ENCODE data around the gene BANP. TPM values are rescaled to one million over a fixed set of nuclear protein-coding genes. Genes with fewer than 3 reads are reported as not detected.

Gene BANP
- total RNA-seq, 3 donors from 2014 or later (not counting 1 experiment from before 2014, with no cell fraction given) = 88.8 to 117 (median 117) TPM

DNA sequence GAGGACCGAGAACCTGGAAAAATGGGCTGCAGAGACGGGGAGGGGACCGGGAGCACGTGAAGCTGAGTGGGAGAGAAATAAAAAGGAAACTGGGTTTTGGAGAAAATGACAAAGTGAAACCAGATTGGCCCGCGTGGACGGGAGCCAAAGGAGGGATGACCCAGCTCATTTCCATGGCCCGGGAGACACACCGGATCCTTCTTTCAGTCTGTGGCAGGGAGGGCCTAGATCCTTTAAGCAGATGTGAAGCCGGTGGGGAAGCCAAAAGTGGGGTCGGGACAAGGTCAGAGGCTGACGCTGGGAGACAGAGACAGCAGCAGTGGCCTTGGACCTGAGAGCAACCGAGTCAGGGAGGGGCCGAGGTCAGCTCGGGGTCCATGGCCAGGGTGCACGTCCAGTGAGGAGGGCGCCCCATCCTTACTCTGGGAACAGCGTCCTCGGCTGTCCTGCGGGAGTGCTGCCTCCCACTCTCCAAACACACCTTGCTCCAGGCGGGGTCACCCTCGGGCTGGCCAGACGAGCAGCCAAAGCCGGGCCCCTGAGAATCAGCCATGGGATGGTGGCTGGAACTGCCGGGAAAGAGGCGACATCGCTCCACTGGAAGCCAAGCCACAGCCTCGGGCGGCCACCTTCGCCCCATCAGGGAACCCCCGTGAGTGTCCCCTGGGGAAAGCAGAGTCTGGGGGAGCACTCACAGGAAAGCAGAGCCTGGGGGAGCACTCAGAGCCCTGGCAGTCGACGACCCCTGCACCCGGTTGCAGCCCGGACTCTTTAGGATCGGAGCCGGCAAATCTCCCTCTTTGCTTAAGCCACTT, 32.2 kb upstream of the BANP start:
- peaks cover 6 to 8% of the 10 kb centered on the region in 2 donors for H3K27me3 Mint-ChIP-seq (ENCODE audit: low read depth in 2 of 2)
- Histone ChIP-seq H3K27ac (ENCODE audit: low read length) (no peak overlapping the region), H3K4me1 (ENCODE audit: control insufficient read depth, insufficient read depth, low read length) (peaks cover 2% of the 10 kb centered on the region), H3K27me3 (ENCODE audit: control insufficient read depth, insufficient read depth, low read length) (no peaks in the 10 kb centered on the region), H3K36me3 (ENCODE audit: control insufficient read depth, insufficient read depth, low read length) (no peaks in the 10 kb centered on the region), H3K4me3 (ENCODE audit: low read length) (no peak overlapping the region), H3K9me3 (ENCODE audit: control insufficient read depth, insufficient read depth, low read length) (no peaks in the 10 kb centered on the region)
- peaks cover 0 to 5% of the 10 kb centered on the region in 2 donors for H3K4me1 Mint-ChIP-seq
- WGBS (ENCODE audit: insufficient coverage) = 76% methylated on average over 37 of the region's 37 CpGs
- DNase-seq (no peak), ATAC-seq (no peak)
- intact Hi-C loops (cut with micrococcal nuclease) = no loop called here
- H3K36me3 Mint-ChIP-seq = no peaks in the 10 kb centered on the region
- H3K9me3 Mint-ChIP-seq = no peaks in the 10 kb centered on the region
- TF ChIP-seq, protein P1, sequence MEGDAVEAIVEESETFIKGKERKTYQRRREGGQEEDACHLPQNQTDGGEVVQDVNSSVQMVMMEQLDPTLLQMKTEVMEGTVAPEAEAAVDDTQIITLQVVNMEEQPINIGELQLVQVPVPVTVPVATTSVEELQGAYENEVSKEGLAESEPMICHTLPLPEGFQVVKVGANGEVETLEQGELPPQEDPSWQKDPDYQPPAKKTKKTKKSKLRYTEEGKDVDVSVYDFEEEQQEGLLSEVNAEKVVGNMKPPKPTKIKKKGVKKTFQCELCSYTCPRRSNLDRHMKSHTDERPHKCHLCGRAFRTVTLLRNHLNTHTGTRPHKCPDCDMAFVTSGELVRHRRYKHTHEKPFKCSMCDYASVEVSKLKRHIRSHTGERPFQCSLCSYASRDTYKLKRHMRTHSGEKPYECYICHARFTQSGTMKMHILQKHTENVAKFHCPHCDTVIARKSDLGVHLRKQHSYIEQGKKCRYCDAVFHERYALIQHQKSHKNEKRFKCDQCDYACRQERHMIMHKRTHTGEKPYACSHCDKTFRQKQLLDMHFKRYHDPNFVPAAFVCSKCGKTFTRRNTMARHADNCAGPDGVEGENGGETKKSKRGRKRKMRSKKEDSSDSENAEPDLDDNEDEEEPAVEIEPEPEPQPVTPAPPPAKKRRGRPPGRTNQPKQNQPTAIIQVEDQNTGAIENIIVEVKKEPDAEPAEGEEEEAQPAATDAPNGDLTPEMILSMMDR (IDR thresholded peaks at IDR 0.05) = no peak
- H3K4me3 Mint-ChIP-seq = no peak overlapping the region
- H3K27ac Mint-ChIP-seq = no peak overlapping the region

DNA sequence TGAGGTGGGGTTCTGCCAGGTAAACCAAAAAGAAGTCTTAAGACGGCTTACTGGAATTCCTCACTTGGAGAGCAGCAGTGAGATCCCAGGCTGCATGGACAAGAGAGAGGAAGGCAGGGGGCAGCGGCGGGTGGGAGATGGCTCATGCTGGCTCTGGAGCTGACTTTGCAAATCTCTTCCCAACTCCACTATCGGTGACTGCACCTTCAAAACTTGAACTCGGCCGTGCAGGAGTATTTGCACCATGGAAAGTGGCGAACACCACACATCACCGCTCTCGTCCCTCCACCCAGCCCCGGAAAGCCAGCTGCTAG, 31.6 kb upstream of the BANP start:
- no peaks in the 10 kb centered on the region for H3K27me3 ChIP-seq (ENCODE audit: control insufficient read depth, insufficient read depth, low read length)
- Mint-ChIP-seq H3K36me3 (no peaks in the 10 kb centered on the region), H3K4me1 (peaks cover 0 to 5% of the 10 kb centered on the region in 2 donors), H3K27me3 (ENCODE audit: low read depth in 2 of 2) (peaks cover 6 to 8% of the 10 kb centered on the region in 2 donors), H3K9me3 (no peaks in the 10 kb centered on the region), H3K27ac (no peak overlapping the region), H3K4me3 (no peak overlapping the region)
- DNase-seq (no peak), ATAC-seq (no peak)
- no peak overlapping the region for H3K27ac ChIP-seq (ENCODE audit: low read length)
- intact Hi-C loops (cut with micrococcal nuclease) = no loop called here
- H3K9me3 ChIP-seq (ENCODE audit: control insufficient read depth, insufficient read depth, low read length) = no peaks in the 10 kb centered on the region
- 88% methylated on average over 10 of the region's 10 CpGs for WGBS (ENCODE audit: insufficient coverage)
- H3K4me3 ChIP-seq (ENCODE audit: low read length) = no peak overlapping the region
- no peaks in the 10 kb centered on the region for H3K36me3 ChIP-seq (ENCODE audit: control insufficient read depth, insufficient read depth, low read length)
- H3K4me1 ChIP-seq (ENCODE audit: control insufficient read depth, insufficient read depth, low read length) = peaks cover 2% of the 10 kb centered on the region
- TF ChIP-seq, protein P1 (IDR thresholded peaks at IDR 0.05) = no peak

DNA sequence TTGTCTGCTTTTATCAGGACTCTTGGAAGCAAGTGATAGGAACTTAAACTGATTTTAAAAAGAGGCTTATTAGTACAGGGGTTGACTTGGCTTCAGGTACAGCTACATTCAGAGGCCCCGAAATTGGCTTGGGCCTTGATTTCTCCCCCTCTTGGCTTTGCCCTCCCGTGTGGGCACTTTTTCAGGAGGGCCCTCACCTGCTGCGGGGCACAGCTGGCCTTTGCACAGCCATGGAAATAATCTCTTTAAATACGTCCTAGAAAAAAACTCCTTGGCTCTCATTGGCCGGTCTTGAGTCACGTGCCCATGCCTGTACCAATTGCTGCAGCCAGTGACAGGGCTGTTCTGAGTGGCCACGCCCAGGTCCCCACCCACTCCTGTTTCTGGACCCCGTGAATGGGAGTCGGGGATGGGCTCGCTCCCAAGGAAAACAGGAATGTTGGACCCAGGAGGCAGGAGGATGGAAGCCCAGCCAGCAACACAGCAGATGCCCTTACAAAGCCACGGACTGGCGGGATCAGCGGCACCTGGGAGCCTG, 29.9 kb upstream of the BANP start:
- intact Hi-C loops (cut with micrococcal nuclease) = no loop called here
- H3K4me3 ChIP-seq (ENCODE audit: low read length) = no peak overlapping the region
- DNase-seq = no peak

More for the DNA sequence above, 29.9 kb upstream of the BANP start:
- no peaks in the 10 kb centered on the region for H3K36me3 ChIP-seq (ENCODE audit: control insufficient read depth, insufficient read depth, low read length)
- 84% methylated on average over 13 of the region's 13 CpGs for WGBS (ENCODE audit: insufficient coverage)
- TF ChIP-seq, protein P1 (IDR thresholded peaks at IDR 0.05) = no peak
- H3K9me3 ChIP-seq (ENCODE audit: control insufficient read depth, insufficient read depth, low read length) = no peaks in the 10 kb centered on the region
- ATAC-seq = no peak
- Mint-ChIP-seq H3K36me3 (no peaks in the 10 kb centered on the region), H3K4me3 (no peak overlapping the region), H3K27me3 (ENCODE audit: low read depth in 2 of 2) (peaks cover 8 to 13% of the 10 kb centered on the region in 2 donors), H3K9me3 (no peaks in the 10 kb centered on the region), H3K27ac (no peak overlapping the region), H3K4me1 (peaks cover 0 to 5% of the 10 kb centered on the region in 2 donors)
- H3K27me3 ChIP-seq (ENCODE audit: control insufficient read depth, insufficient read depth, low read length) = peaks cover under 1% of the 10 kb centered on the region
- H3K27ac ChIP-seq (ENCODE audit: low read length) = no peak overlapping the region
- peaks cover 7% of the 10 kb centered on the region for H3K4me1 ChIP-seq (ENCODE audit: control insufficient read depth, insufficient read depth, low read length)
